SK-N-SH treated with all-trans-retinoic acid at 6 μM for 48 hours (cell line): ENCODE measurements around the gene PTPRN2.

ENCODE experiments used
- ATAC-seq: fragments of 200-7000 bp; cut with Tn5 transposase; 3 replicates; pipeline ENCODE4 v1.9.1; 2020; ENCODE audit warnings: mild to moderate bottlenecking, moderate library complexity
- ARNTL ChIP-seq: fragments of 450-650 bp; formaldehyde crosslinking; IDR thresholded peaks from 2 replicates; pipeline ENCODE4 v1.5.0; 2020; ENCODE audit warnings: low read depth, mild to moderate bottlenecking, moderate library complexity, borderline replicate concordance
- BACH2 ChIP-seq: fragments of 250-450 bp; sonication (Bioruptor Pico); IDR thresholded peaks from 2 replicates; pipeline ENCODE4 v1.9.0; 2021; ENCODE audit warnings: mild to moderate bottlenecking, borderline replicate concordance
- ESRRG ChIP-seq: fragments of 250-450 bp; sonication (Bioruptor Pico); IDR thresholded peaks from 2 replicates; pipeline ENCODE4 v1.6.1; 2021; ENCODE audit warnings: mild to moderate bottlenecking
- GLIS3 ChIP-seq: fragments of 250-450 bp; sonication (Bioruptor Pico); IDR thresholded peaks from 2 replicates; pipeline ENCODE4 v1.5.0; 2020; ENCODE audit warnings: mild to moderate bottlenecking, moderate library complexity
- ISL1 ChIP-seq: fragments of 250-450 bp; sonication (Bioruptor Pico); IDR thresholded peaks from 2 replicates; pipeline ENCODE4 v2.1.2; 2022; ENCODE audit warnings: mild to moderate bottlenecking, moderate library complexity
- OSR1 ChIP-seq: fragments of 250-450 bp; sonication (Bioruptor Pico); IDR thresholded peaks from 2 replicates; pipeline ENCODE4 v1.8.0; 2022; ENCODE audit warnings: moderate library complexity, mild to moderate bottlenecking, inconsistent platforms
- PPARA ChIP-seq: fragments of 250-450 bp; sonication (Bioruptor Pico); IDR thresholded peaks from 2 replicates; pipeline ENCODE4 v1.5.0; 2020; ENCODE audit warnings: mild to moderate bottlenecking, borderline replicate concordance
- RARB ChIP-seq: fragments of 250-450 bp; sonication (Bioruptor Pico); IDR thresholded peaks from 2 replicates; pipeline ENCODE4 v1.8.0; 2021; ENCODE audit warnings: mild to moderate bottlenecking, moderate library complexity
- SNAI2 ChIP-seq: fragments of 250-450 bp; sonication (Bioruptor Pico); IDR thresholded peaks from 2 replicates; pipeline ENCODE4 v1.5.0; 2020; ENCODE audit warnings: mild to moderate bottlenecking, moderate library complexity
- TCF4 ChIP-seq: fragments of 250-450 bp; sonication (Bioruptor Pico); IDR thresholded peaks from 2 replicates; pipeline ENCODE4 v1.8.0; 2021; ENCODE audit warnings: mild to moderate bottlenecking, moderate library complexity, borderline replicate concordance
- TOX ChIP-seq: fragments of 250-450 bp; sonication (Bioruptor Pico); IDR thresholded peaks from 2 replicates; pipeline ENCODE4 v1.8.0; 2021; ENCODE audit warnings: mild to moderate bottlenecking, moderate library complexity, borderline replicate concordance
- ZC3H10 ChIP-seq: fragments of 250-450 bp; sonication (Bioruptor Pico); IDR thresholded peaks from 2 replicates; pipeline ENCODE4 v1.5.1; 2021; ENCODE audit warnings: mild to moderate bottlenecking, moderate library complexity
- ZFP3 ChIP-seq: fragments of 250-450 bp; sonication (Bioruptor Pico); IDR thresholded peaks from 2 replicates; pipeline ENCODE4 v1.5.0; 2020; ENCODE audit warnings: mild to moderate bottlenecking, moderate library complexity
- ZFP30 ChIP-seq: fragments of 450-650 bp; formaldehyde crosslinking; IDR thresholded peaks from 2 replicates; pipeline ENCODE4 v1.5.0; 2022; ENCODE audit warnings: mild to moderate bottlenecking, moderate library complexity
- ZNF565 ChIP-seq: fragments of 450-650 bp; formaldehyde crosslinking; conservative IDR thresholded peaks from 2 replicates; pipeline ENCODE4 v1.5.0; 2020; ENCODE audit warnings: low read depth, mild to moderate bottlenecking, moderate library complexity
- ZNF70 ChIP-seq: fragments of 450-650 bp; formaldehyde crosslinking; IDR thresholded peaks from 2 replicates; pipeline ENCODE4 v1.5.0; 2020; ENCODE audit warnings: mild to moderate bottlenecking, moderate library complexity
- ZNF8 ChIP-seq: fragments of 450-650 bp; formaldehyde crosslinking; IDR thresholded peaks from 2 replicates; pipeline ENCODE4 v1.5.0; 2020; ENCODE audit warnings: mild to moderate bottlenecking, moderate library complexity
- TF ChIP-seq, protein P1 (sequence below): fragments of 250-450 bp; sonication (Bioruptor Pico); IDR thresholded peaks from 2 replicates; pipeline ENCODE4 v1.5.1; 2021; ENCODE audit warnings: mild to moderate bottlenecking, moderate library complexity
- TF ChIP-seq, protein P2 (sequence below): fragments of 250-450 bp; sonication (Bioruptor Pico); IDR thresholded peaks from 2 replicates; pipeline ENCODE4 v1.8.0; 2020; ENCODE audit warnings: mild to moderate bottlenecking, moderate library complexity, borderline replicate concordance
- TF ChIP-seq, protein P3 (sequence below): fragments of 250-450 bp; sonication (Bioruptor Pico); IDR thresholded peaks from 2 replicates; pipeline ENCODE4 v1.5.1; 2020; ENCODE audit warnings: low read depth, mild to moderate bottlenecking, moderate library complexity
- TF ChIP-seq, protein P4 (sequence below): fragments of 250-450 bp; sonication (Bioruptor Pico); IDR thresholded peaks from 2 replicates; pipeline ENCODE4 v1.8.0; 2021; ENCODE audit warnings: low read depth, mild to moderate bottlenecking, moderate library complexity, borderline replicate concordance
- TF ChIP-seq, protein P5 (sequence below): fragments of 250-450 bp; sonication (Bioruptor Pico); IDR thresholded peaks from 2 replicates; pipeline ENCODE4 v1.5.0; 2020; ENCODE audit warnings: mild to moderate bottlenecking, moderate library complexity

The PTPRN2 gene

DNA sequence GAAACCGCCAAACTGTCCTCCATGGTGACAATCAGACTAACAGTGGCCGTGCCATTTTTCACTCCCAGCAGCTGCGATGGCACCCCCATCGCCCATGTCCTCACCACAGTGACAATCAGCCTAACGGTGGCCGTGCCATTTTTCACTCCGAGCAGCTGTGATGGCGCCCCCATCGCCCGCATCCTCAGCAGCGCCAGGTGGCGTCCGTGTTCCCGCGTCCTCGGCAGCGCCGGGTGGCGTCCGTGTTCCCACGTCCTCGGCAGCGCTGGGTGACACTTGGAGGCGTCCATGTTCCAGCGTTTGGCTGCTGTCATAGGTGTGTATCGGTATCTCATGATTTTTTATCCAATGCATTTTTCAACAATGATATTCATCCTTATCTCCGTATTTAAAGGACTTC is 267.3 kb downstream of the PTPRN2 start (continued):
- TF ChIP-seq, protein P1, sequence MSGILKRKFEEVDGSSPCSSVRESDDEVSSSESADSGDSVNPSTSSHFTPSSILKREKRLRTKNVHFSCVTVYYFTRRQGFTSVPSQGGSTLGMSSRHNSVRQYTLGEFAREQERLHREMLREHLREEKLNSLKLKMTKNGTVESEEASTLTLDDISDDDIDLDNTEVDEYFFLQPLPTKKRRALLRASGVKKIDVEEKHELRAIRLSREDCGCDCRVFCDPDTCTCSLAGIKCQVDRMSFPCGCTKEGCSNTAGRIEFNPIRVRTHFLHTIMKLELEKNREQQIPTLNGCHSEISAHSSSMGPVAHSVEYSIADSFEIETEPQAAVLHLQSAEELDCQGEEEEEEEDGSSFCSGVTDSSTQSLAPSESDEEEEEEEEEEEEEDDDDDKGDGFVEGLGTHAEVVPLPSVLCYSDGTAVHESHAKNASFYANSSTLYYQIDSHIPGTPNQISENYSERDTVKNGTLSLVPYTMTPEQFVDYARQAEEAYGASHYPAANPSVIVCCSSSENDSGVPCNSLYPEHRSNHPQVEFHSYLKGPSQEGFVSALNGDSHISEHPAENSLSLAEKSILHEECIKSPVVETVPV (CRISPR knock-in tag) = no peak
- no peak for TF ChIP-seq ARNTL (CRISPR knock-in tag)
- TF ChIP-seq, protein P2, sequence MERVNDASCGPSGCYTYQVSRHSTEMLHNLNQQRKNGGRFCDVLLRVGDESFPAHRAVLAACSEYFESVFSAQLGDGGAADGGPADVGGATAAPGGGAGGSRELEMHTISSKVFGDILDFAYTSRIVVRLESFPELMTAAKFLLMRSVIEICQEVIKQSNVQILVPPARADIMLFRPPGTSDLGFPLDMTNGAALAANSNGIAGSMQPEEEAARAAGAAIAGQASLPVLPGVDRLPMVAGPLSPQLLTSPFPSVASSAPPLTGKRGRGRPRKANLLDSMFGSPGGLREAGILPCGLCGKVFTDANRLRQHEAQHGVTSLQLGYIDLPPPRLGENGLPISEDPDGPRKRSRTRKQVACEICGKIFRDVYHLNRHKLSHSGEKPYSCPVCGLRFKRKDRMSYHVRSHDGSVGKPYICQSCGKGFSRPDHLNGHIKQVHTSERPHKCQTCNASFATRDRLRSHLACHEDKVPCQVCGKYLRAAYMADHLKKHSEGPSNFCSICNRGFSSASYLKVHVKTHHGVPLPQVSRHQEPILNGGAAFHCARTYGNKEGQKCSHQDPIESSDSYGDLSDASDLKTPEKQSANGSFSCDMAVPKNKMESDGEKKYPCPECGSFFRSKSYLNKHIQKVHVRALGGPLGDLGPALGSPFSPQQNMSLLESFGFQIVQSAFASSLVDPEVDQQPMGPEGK = no peak
- no peak for TF ChIP-seq TOX (CRISPR knock-in tag)
- no peak for TF ChIP-seq ZC3H10 (CRISPR knock-in tag)
- no peak for TF ChIP-seq ISL1 (CRISPR knock-in tag)
- TF ChIP-seq ZNF565 (CRISPR knock-in tag) = no peak
- TF ChIP-seq PPARA (CRISPR knock-in tag) = no peak
- TF ChIP-seq ESRRG (CRISPR knock-in tag) = no peak

DNA sequence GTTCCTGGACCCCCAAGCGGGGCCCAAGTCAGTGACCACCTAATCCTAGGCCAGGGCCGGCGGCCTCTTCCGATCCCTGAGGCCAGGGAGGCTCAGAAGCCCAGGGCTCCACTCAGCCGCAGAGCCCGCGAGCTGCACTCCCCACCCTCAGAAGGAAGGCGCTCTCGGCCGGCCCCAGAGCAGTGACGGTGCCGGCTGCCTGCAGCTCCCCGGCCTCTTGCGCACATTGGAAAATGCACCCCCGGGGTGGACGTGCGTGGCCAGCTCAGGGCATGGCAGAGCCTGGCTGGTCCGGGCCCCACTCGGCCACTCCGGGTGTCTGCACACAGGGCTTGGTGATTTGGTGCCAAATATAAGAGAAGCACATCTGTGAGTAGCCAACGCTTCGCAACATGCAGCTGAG is 269.1 kb downstream of the PTPRN2 start:
- TF ChIP-seq ISL1 (CRISPR knock-in tag) (no peak), ZNF70 (CRISPR knock-in tag) (no peak), BACH2 (no peak), ARNTL (CRISPR knock-in tag) (no peak), PPARA (CRISPR knock-in tag) (no peak), ZFP3 (CRISPR knock-in tag) (no peak), TOX (CRISPR knock-in tag) (no peak), SNAI2 (no peak), RARB (CRISPR knock-in tag) (no peak)
- TF ChIP-seq, protein P1 (CRISPR knock-in tag) = no peak
- TF ChIP-seq, protein P2 = no peak
- TF ChIP-seq, protein P3, sequence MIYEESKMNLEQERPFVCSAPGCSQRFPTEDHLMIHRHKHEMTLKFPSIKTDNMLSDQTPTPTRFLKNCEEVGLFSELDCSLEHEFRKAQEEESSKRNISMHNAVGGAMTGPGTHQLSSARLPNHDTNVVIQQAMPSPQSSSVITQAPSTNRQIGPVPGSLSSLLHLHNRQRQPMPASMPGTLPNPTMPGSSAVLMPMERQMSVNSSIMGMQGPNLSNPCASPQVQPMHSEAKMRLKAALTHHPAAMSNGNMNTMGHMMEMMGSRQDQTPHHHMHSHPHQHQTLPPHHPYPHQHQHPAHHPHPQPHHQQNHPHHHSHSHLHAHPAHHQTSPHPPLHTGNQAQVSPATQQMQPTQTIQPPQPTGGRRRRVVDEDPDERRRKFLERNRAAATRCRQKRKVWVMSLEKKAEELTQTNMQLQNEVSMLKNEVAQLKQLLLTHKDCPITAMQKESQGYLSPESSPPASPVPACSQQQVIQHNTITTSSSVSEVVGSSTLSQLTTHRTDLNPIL (CRISPR knock-in tag) = no peak
- TF ChIP-seq, protein P4, sequence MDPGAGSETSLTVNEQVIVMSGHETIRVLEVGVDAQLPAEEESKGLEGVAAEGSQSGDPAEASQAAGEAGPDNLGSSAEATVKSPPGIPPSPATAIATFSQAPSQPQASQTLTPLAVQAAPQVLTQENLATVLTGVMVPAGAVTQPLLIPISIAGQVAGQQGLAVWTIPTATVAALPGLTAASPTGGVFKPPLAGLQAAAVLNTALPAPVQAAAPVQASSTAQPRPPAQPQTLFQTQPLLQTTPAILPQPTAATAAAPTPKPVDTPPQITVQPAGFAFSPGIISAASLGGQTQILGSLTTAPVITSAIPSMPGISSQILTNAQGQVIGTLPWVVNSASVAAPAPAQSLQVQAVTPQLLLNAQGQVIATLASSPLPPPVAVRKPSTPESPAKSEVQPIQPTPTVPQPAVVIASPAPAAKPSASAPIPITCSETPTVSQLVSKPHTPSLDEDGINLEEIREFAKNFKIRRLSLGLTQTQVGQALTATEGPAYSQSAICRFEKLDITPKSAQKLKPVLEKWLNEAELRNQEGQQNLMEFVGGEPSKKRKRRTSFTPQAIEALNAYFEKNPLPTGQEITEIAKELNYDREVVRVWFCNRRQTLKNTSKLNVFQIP (CRISPR knock-in tag) = no peak
- no peak for ATAC-seq

DNA sequence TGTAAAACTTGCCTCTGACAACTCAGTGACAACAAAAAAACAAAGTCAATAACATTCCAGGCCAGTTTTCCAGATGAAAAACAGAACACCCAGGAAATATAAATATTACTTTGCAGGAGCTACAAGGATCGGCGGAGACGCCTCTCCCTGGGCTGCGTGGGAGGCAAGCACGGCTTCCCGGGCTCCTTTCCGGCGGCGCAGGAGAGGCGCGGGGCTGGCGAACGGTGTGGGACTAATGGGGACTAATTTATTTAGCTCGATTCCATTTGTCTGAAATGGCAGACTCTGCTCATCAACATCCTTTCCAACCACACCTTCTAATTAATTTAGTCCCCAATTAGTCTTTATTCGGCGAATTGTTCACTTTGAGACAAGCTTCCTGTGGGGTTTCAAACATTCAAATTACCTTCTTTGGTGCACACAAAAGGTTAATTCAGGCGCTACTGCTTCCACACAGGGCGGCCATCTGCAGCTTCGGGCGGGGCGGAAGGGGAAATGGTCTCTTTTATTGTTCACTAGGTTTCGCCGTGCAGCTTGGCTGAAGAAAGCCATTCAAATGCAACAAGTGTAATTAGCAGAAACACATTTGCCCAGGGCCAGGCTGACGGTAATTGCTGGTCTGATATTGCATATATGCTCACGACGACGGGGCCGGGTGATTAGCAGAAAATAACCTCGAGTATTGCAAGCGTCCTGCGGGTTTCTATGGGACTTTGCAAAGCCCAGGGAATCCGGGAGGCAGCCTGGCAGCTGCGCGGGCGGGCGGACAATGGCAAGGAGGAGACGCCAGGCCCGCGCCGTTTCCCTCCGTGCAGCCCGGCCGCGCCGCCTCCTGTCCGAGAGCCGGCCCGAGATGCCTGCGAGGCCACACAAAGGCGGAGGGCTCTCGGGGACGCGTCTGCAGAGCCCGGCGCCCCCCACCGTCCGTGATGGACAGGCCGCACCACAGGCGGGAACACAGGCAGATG is 270.1 kb downstream of the PTPRN2 start:
- ATAC-seq = no peak
- TF ChIP-seq ZFP30 (CRISPR knock-in tag) (no peak), BACH2 (no peak), GLIS3 (no peak), ISL1 (CRISPR knock-in tag) (no peak), TCF4 (CRISPR knock-in tag) (no peak), SNAI2 (no peak), ZNF8 (CRISPR knock-in tag) (no peak), OSR1 (CRISPR knock-in tag) (no peak), ZFP3 (CRISPR knock-in tag) (no peak), TOX (CRISPR knock-in tag) (no peak)
- TF ChIP-seq, protein P1 (CRISPR knock-in tag) = no peak
- TF ChIP-seq, protein P5, sequence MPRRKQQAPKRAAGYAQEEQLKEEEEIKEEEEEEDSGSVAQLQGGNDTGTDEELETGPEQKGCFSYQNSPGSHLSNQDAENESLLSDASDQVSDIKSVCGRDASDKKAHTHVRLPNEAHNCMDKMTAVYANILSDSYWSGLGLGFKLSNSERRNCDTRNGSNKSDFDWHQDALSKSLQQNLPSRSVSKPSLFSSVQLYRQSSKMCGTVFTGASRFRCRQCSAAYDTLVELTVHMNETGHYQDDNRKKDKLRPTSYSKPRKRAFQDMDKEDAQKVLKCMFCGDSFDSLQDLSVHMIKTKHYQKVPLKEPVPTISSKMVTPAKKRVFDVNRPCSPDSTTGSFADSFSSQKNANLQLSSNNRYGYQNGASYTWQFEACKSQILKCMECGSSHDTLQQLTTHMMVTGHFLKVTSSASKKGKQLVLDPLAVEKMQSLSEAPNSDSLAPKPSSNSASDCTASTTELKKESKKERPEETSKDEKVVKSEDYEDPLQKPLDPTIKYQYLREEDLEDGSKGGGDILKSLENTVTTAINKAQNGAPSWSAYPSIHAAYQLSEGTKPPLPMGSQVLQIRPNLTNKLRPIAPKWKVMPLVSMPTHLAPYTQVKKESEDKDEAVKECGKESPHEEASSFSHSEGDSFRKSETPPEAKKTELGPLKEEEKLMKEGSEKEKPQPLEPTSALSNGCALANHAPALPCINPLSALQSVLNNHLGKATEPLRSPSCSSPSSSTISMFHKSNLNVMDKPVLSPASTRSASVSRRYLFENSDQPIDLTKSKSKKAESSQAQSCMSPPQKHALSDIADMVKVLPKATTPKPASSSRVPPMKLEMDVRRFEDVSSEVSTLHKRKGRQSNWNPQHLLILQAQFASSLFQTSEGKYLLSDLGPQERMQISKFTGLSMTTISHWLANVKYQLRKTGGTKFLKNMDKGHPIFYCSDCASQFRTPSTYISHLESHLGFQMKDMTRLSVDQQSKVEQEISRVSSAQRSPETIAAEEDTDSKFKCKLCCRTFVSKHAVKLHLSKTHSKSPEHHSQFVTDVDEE (CRISPR knock-in tag) = no peak
